Liver (tissue), 3 donors: ENCODE data around the gene RAB30.

Experiments
- CTCF ChIP-seq: fragments of 150-350 bp; IDR thresholded peaks from 2 replicates; pipeline ENCODE4 v1.5.1; 2017; ENCODE audit warnings: improper control_type of control experiment, low read depth, low read length; ENCODE audit not compliant: missing input control
- FOXA1 ChIP-seq: IDR thresholded peaks from 2 replicates; pipeline ENCODE4 v1.6.1; 2016; ENCODE audit warnings: antibody characterized with exemption
- GABPA ChIP-seq, 2 donors: IDR thresholded peaks in 1 of 2; conservative IDR thresholded peaks in 1 of 2; 2 replicates each; pipeline ENCODE4 v1.6.1; 2016; ENCODE audit warnings: antibody characterized with exemption in 2 of 2, mild to moderate bottlenecking in 1 of 2, moderate library complexity in 1 of 2
- JUND ChIP-seq, 2 donors: IDR thresholded peaks; 2 replicates each; pipeline ENCODE4 v1.6.1; 2016; ENCODE audit warnings: antibody characterized with exemption in 2 of 2
- RAD21 ChIP-seq, 2 donors: IDR thresholded peaks; 2 replicates each; pipeline ENCODE4 v1.6.1; 2016; ENCODE audit warnings: antibody characterized with exemption in 2 of 2, mild to moderate bottlenecking in 2 of 2
- REST ChIP-seq: IDR thresholded peaks from 2 replicates; pipeline ENCODE4 v1.6.1; 2016; ENCODE audit warnings: antibody characterized with exemption, mild to moderate bottlenecking
- TAF1 ChIP-seq: conservative IDR thresholded peaks from 2 replicates; pipeline ENCODE4 v1.6.1; 2016; ENCODE audit warnings: antibody characterized with exemption, mild to moderate bottlenecking
- ZBTB33 ChIP-seq: IDR thresholded peaks from 2 replicates; pipeline ENCODE4 v1.6.1; 2016; ENCODE audit warnings: antibody characterized with exemption
- donor health status: healthy.
- donor health status: healthy.

GRCh38 chr11:82986446-82986845, 85.3 kb downstream of the RAB30 start:
- TF ChIP-seq FOXA1 (no peak), CTCF (no peak), JUND (IDR thresholded peaks at IDR 0.05) (no peak), GABPA (IDR thresholded peaks at IDR 0.05 in 1 of 2, conservative IDR thresholded peaks at IDR 0.05 in 1 of 2) (no peak), ZBTB33 (no peak), REST (no peak), TAF1 (no peak), RAD21 (IDR thresholded peaks at IDR 0.05) (no peak)
